H9 (cell line): ENCODE data around the gene USH2A. TPM values are rescaled to one million over a fixed set of nuclear protein-coding genes. Genes with fewer than 3 reads are reported as not detected.

Experiments
- DNase-seq: peaks from one replicate; pipeline ENCODE4 v3.0.0-alpha.2; 2017
- H2AFZ ChIP-seq: one replicate; pipeline ENCODE4 v1.6.1; 2013; ENCODE audit warnings: mild to moderate bottlenecking, low read length, control low read depth, moderate library complexity
- H2AK5ac ChIP-seq: 2 replicates; pipeline ENCODE4 v1.6.1; 2013; ENCODE audit warnings: low read length, control low read depth, mixed read lengths; ENCODE audit not compliant: insufficient read length
- H2BK120ac ChIP-seq: one replicate; pipeline ENCODE4 v1.6.1; 2013; ENCODE audit warnings: low read depth, mild to moderate bottlenecking, low read length, control low read depth, inconsistent platforms; ENCODE audit not compliant: poor library complexity, severe bottlenecking
- H2BK12ac ChIP-seq: 2 replicates; pipeline ENCODE4 v1.6.1; 2013; ENCODE audit warnings: low read length, control low read depth, mixed read lengths, low read depth; ENCODE audit not compliant: insufficient read length
- H2BK15ac ChIP-seq: 2 replicates; pipeline ENCODE4 v1.6.1; 2013; ENCODE audit warnings: low read depth, low read length, control low read depth
- H2BK20ac ChIP-seq: one replicate; pipeline ENCODE4 v1.6.1; 2013; ENCODE audit warnings: low read depth, mild to moderate bottlenecking, low read length, control low read depth, inconsistent platforms; ENCODE audit not compliant: poor library complexity, severe bottlenecking
- H2BK5ac ChIP-seq: 2 replicates; pipeline ENCODE4 v1.6.1; 2013; ENCODE audit warnings: low read length, control low read depth, mixed read lengths; ENCODE audit not compliant: insufficient read length
- H3K14ac ChIP-seq: 2 replicates; pipeline ENCODE4 v1.6.1; 2013; ENCODE audit warnings: low read length, control low read depth; ENCODE audit not compliant: insufficient read depth
- H3K18ac ChIP-seq: 2 replicates; pipeline ENCODE4 v1.6.1; 2013; ENCODE audit warnings: low read depth, mild to moderate bottlenecking, mixed read lengths, low read length, control low read depth; ENCODE audit not compliant: insufficient read length
- H3K23ac ChIP-seq: 2 replicates; pipeline ENCODE4 v1.6.1; 2013; ENCODE audit warnings: low read length, control low read depth, mixed read lengths, low read depth; ENCODE audit not compliant: insufficient read length
- H3K23me2 ChIP-seq: 2 replicates; pipeline ENCODE4 v1.6.1; 2013; ENCODE audit warnings: low read depth, mild to moderate bottlenecking, mixed read lengths, low read length, control low read depth; ENCODE audit not compliant: insufficient read length, poor library complexity, severe bottlenecking
- H3K27ac ChIP-seq: 2 replicates; pipeline ENCODE4 v1.5.1; 2013; ENCODE audit warnings: low read length, control low read depth, mixed read lengths, low read depth; ENCODE audit not compliant: insufficient read length
- H3K27me3 ChIP-seq: 2 replicates; pipeline ENCODE4 v1.6.1; 2013; ENCODE audit warnings: low read length, control low read depth, inconsistent platforms; ENCODE audit not compliant: insufficient read depth
- H3K4ac ChIP-seq: 2 replicates; pipeline ENCODE4 v1.6.1; 2013; ENCODE audit warnings: low read depth, mild to moderate bottlenecking, control low read depth, inconsistent platforms, low read length, moderate library complexity
- H3K4me1 ChIP-seq: 2 replicates; pipeline ENCODE4 v1.6.1; 2013; ENCODE audit warnings: low read length, control low read depth, inconsistent platforms; ENCODE audit not compliant: insufficient read depth
- H3K4me2 ChIP-seq: 2 replicates; pipeline ENCODE4 v1.6.1; 2013; ENCODE audit warnings: low read length, control low read depth, mixed read lengths; ENCODE audit not compliant: insufficient read length, insufficient read depth
- H3K56ac ChIP-seq: 2 replicates; pipeline ENCODE4 v1.6.1; 2013; ENCODE audit warnings: low read depth, mild to moderate bottlenecking, mixed read lengths, low read length, control low read depth; ENCODE audit not compliant: insufficient read length
- H3K79me1 ChIP-seq: 2 replicates; pipeline ENCODE4 v1.6.1; 2013; ENCODE audit warnings: low read depth, mild to moderate bottlenecking, moderate library complexity, low read length, control low read depth, inconsistent platforms; ENCODE audit not compliant: insufficient read depth, poor library complexity, severe bottlenecking
- H3K79me2 ChIP-seq: 2 replicates; pipeline ENCODE4 v1.6.1; 2013; ENCODE audit warnings: low read length, control low read depth, inconsistent platforms; ENCODE audit not compliant: insufficient read depth
- H3K9ac ChIP-seq: 2 replicates; pipeline ENCODE4 v1.6.1; 2013; ENCODE audit warnings: low read length, control low read depth, mixed read lengths; ENCODE audit not compliant: insufficient read length; ENCODE audit errors: extremely low read depth
- H3K9me3 ChIP-seq: one replicate; pipeline ENCODE4 v1.6.1; 2013; ENCODE audit warnings: low read depth, low read length, inconsistent platforms; ENCODE audit not compliant: control insufficient read depth
- H3T11ph ChIP-seq: one replicate; pipeline ENCODE4 v1.6.1; 2013; ENCODE audit warnings: mild to moderate bottlenecking, low read length, control low read depth, inconsistent platforms
- H4K20me1 ChIP-seq: one replicate; pipeline ENCODE4 v1.6.1; 2013; ENCODE audit not compliant: control insufficient read depth, insufficient read length, insufficient read depth
- H4K5ac ChIP-seq: 2 replicates; pipeline ENCODE4 v1.6.1; 2013; ENCODE audit warnings: low read depth, mild to moderate bottlenecking, mixed read lengths, low read length, control low read depth; ENCODE audit not compliant: insufficient read length
- H4K8ac ChIP-seq: replicated peaks from 2 replicates; pipeline ENCODE4 v1.6.1; 2013; ENCODE audit warnings: low read length, control low read depth, mixed read lengths, low read depth; ENCODE audit not compliant: insufficient read length
- H4K91ac ChIP-seq: 2 replicates; pipeline ENCODE4 v1.6.1; 2013; ENCODE audit warnings: low read depth, mild to moderate bottlenecking, moderate library complexity, mixed read lengths, low read length, control low read depth; ENCODE audit not compliant: insufficient read length
- H3K27ac Mint-ChIP-seq, 3 experiments: 2 replicates in 2 of 3; 3 replicates in 1 of 3; pipeline ENCODE4 v1.8.0; 2020 to 2021; ENCODE audit warnings: mixed read lengths in 3 of 3, mild to moderate bottlenecking in 1 of 3, moderate library complexity in 1 of 3
- H3K27me3 Mint-ChIP-seq: 2 replicates; pipeline ENCODE4 v1.8.0; 2021; ENCODE audit warnings: low read depth, mild to moderate bottlenecking, moderate library complexity, mixed read lengths
- H3K36me3 Mint-ChIP-seq, 3 experiments: 2 replicates in 2 of 3; 3 replicates in 1 of 3; pipeline ENCODE4 v1.8.0; 2020 to 2021; ENCODE audit warnings: low read depth in 3 of 3, mixed read lengths in 3 of 3; ENCODE audit not compliant: insufficient read depth in 1 of 3
- H3K4me1 Mint-ChIP-seq, 2 experiments: 2 replicates each; pipeline ENCODE4 v1.8.0; 2020; ENCODE audit warnings: mixed read lengths in 2 of 2
- H3K4me3 Mint-ChIP-seq, 2 experiments: 2 replicates in 1 of 2; 3 replicates in 1 of 2; pipeline ENCODE4 v1.8.0; 2020 to 2021; ENCODE audit warnings: mild to moderate bottlenecking in 2 of 2, mixed read lengths in 2 of 2, moderate library complexity in 1 of 2
- H3K9me3 Mint-ChIP-seq, 2 experiments: 2 replicates in 1 of 2; 3 replicates in 1 of 2; pipeline ENCODE4 v1.8.0; 2020; ENCODE audit warnings: mild to moderate bottlenecking in 2 of 2, mixed read lengths in 2 of 2, moderate library complexity in 1 of 2
- WGBS: extraction: QIAGEN DNeasy Blood & Tissue Kit; methylation state at CpG from one replicate; pipeline ENCODE4 v1.1.7; 2013; ENCODE audit warnings: missing lambda C conversion rate, low lambda C conversion rate, mixed read lengths; ENCODE audit not compliant: insufficient read length; ENCODE audit errors: extremely low coverage; 5-methylcytosine and 5-hydroxymethylcytosine counted together
- total RNA-seq: library from RNA; stranded (reverse); gene quantifications from 2 replicates; pipeline ENCODE4 v1.2.1, GENCODE V29; 2021
- TF ChIP-seq, protein P1 (sequence below): fragments of 200-600 bp; sonication (generic); conservative IDR thresholded peaks from 3 replicates; pipeline ENCODE4 v1.8.0; 2021; ENCODE audit warnings: antibody characterized with exemption, mild to moderate bottlenecking

USH2A gene
- total RNA-seq, 1 experiment from 2014 or later = 0.11 TPM

- no CpG with 5 or more reads among the region's 6 CpGs for WGBS
- Histone ChIP-seq H4K20me1 (no peaks in the 10 kb centered on the region), H3K4ac (no peak overlapping the region; the same call in 1 of the 2 replicates), H3K79me1 (no peaks in the 10 kb centered on the region), H3K9ac (no peak overlapping the region), H3K27me3 (no peaks in the 10 kb centered on the region), H2BK12ac (no peak overlapping the region), H3K9me3 (no peaks in the 10 kb centered on the region), H2BK5ac (no peak overlapping the region), H3K23ac (no peak overlapping the region), H2BK15ac (no peak overlapping the region), H3K27ac (no peak overlapping the region), H2AFZ (no peak overlapping the region), H3K4me1 (peaks cover 10% of the 10 kb centered on the region; the same call in 1 of the 2 replicates), H3K23me2 (no peaks in the 10 kb centered on the region), H4K5ac (no peak overlapping the region), H3K79me2 (no peaks in the 10 kb centered on the region), H3K56ac (no peak overlapping the region), H3T11ph (no peak overlapping the region), H3K14ac (no peak overlapping the region), H4K91ac (no peak overlapping the region), H3K4me2 (peak overlapping the region; percentile 9), H3K18ac (no peak overlapping the region), H2BK120ac (no peak overlapping the region), H2BK20ac (no peak overlapping the region), H2AK5ac (no peak overlapping the region), H4K8ac (no peak overlapping the region)
- no peaks in the 10 kb centered on the region for H3K36me3 Mint-ChIP-seq
- H3K27me3 Mint-ChIP-seq = no peaks in the 10 kb centered on the region
- H3K9me3 Mint-ChIP-seq = no peaks in the 10 kb centered on the region
- no peak overlapping the region for H3K4me3 Mint-ChIP-seq
- no peak for DNase-seq
- H3K4me1 Mint-ChIP-seq = peaks cover 38% of the 10 kb centered on the region in 2 experiments
- TF ChIP-seq, protein P1, sequence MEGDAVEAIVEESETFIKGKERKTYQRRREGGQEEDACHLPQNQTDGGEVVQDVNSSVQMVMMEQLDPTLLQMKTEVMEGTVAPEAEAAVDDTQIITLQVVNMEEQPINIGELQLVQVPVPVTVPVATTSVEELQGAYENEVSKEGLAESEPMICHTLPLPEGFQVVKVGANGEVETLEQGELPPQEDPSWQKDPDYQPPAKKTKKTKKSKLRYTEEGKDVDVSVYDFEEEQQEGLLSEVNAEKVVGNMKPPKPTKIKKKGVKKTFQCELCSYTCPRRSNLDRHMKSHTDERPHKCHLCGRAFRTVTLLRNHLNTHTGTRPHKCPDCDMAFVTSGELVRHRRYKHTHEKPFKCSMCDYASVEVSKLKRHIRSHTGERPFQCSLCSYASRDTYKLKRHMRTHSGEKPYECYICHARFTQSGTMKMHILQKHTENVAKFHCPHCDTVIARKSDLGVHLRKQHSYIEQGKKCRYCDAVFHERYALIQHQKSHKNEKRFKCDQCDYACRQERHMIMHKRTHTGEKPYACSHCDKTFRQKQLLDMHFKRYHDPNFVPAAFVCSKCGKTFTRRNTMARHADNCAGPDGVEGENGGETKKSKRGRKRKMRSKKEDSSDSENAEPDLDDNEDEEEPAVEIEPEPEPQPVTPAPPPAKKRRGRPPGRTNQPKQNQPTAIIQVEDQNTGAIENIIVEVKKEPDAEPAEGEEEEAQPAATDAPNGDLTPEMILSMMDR = no peak
- no peak overlapping the region for H3K27ac Mint-ChIP-seq
Measured at GRCh38 chr1:216183454-216183853, 239.8 kb downstream of the USH2A start.
